Activated gamma-delta T cell (primary cell): ENCODE results near the gene EVI5L.
A peak's percentile ranks its signal among the peaks of the same experiment; 100 is the strongest.
"Not testable (repeated sequence)": the region's sequence is repeated elsewhere in the genome, so short reads cannot be mapped to it uniquely, and the experiment has no call there.

Experiments used
- DNase-seq: peaks from one replicate; lab custom pipeline; 2025; lab: John Stamatoyannopoulos, UW
- total RNA-seq, 2 donors: gene quantifications; one replicate each; lab custom pipeline; 2026; lab: John Stamatoyannopoulos, UW

The EVI5L gene
- 24.2 to 25.9 reads per million in 2 donors for total RNA-seq

DNA sequence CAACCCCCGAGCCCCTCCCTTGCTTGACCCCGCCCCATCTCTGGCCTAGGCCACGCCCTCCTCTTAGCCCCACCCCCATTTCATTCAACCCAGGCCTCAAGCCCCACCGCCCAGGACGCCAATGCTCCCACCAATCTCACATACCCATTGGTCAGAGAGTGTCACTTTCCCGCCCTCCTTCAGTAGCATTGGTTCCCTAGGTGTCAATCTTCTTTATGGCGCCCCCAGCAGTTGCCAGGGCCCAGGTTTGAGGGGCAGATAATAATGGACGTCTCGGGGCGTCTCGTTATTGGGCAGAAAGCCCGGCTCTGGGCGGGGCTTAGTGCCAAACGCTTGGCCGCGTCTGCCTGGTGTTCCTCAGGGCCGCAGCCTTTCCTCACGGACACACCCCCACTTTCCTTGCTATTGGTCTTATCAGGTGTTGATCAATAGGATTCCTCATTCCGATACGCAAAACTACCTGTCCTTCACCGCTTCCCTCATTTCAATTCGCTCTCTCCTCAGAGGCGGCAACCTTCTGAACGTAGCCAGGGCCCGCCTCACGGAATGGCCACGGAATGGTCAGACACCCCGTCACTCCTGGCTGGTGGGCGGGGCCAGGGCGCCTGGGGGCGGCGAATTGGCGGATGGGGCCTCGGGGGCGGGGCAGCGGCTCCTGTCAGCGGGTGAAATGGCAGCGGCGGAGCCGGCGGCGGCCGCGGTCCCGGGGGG lies at the start of gene EVI5L:
Gene EVI5L (plus strand): TSS at position 658 of the 711 bp plus-strand sequence. CDS start 16,325 bp downstream, outside the sequence.
- peak; percentile 98 for DNase-seq

DNA sequence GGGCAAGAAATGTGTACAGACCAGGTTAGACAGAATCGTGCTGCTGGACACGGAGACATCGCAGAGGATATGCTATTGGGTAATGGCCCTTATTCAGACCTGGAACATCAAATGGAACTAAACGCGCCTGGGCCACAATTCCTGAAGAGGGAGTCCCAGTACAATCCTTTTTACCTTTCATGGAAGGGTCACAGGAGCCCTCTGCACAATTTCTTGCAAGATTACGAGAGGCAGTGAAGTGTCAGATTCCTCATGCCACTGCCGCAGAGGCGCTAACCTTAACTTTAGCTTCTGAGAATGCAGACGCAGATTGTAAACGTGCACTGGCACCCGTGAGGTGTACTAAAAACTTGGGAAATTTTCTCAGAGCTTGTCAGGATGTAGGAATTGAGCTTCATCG lies 48.9 kb upstream of the EVI5L start:
- DNase-seq, result no peak

DNA sequence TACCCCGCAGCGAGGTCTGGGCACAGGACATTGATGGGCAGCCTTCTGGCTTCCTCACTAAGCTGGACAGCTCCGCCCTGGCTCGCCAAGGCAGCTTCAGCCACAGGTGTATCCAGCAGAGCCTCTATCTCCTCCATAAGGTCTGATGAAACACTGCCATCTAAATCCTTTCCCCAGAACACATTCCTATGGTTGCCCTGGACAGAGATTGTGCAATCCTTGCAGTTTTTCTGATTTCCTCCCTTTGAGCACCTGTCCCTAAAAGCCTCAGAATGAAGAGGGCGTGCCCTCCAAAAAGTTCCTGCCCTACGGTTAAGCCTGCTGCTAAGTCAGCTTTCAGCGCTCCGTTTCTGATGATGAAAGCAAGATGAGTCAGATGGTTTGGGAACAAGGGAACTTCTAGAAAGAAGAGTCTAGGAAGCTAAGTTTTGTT lies 46.0 kb upstream of the EVI5L start:
- DNase-seq, result no peak

DNA sequence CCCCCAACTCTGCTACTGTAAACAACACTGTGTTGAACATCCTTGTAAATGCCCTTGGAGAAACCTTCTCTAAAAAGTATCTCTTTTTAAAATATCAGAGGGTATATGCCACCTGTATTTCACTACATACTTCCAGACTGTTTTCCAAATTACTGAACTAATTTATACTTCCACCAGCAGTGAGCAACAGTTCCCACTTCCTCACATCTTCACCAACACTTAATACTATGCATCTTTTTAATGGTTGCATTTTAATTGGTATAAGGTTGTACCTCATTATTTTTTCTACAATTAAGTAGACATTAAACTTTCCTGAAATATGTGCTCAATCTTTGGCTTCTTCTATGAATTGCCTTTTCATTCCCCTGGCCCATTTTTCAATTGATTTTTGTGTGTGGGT lies 45.2 kb upstream of the EVI5L start:
- no peak for DNase-seq

DNA sequence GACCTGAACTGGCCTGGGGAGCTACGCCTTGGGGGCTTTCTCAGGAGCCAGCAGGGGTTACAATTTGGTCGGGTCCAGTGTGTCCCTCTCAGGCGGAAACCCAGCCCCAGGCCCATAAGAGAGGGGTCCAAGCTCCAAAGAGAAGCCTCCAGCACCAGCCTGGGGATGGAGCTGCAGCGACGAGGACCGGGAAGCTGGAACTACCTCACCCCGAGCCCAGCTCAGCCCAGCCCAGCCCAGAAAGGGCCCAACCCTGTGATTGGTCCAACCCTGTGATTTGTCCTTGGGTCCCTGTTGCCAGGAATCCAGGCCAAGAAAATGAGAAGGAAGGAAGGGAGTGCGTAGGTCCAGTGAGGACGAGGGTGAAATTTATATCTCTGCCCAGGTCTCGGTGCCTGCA lies 42.9 kb upstream of the EVI5L start:
- no peak for DNase-seq

DNA sequence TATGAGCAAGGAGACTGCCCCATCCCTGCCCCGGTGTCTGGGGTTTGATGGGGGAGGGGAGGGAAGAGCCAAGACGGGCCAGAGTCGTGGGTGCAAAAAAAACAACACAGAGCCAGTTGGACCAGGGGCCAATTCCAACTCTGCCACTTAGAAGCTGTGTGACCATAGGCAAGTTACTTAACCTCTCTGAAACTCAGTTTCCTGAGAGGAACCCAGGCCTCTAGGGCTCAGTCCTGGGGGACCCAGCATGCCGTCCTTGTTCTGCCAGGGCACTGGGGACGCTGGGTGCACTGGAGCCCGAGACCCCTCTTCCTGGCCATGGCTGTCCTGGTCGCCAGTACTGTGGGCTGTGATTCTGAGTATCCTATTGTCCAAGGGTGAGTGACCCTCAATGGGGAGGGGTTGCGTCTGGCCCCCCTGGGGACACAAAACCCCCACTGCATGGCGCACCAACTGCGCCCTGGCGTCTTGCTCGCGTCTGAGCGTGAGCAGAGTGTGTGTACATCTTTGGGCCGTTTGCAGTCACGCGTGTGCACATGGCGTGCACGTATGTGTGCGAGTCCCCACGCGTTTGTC lies 42.3 kb upstream of the EVI5L start:
- DNase-seq, result no peak

DNA sequence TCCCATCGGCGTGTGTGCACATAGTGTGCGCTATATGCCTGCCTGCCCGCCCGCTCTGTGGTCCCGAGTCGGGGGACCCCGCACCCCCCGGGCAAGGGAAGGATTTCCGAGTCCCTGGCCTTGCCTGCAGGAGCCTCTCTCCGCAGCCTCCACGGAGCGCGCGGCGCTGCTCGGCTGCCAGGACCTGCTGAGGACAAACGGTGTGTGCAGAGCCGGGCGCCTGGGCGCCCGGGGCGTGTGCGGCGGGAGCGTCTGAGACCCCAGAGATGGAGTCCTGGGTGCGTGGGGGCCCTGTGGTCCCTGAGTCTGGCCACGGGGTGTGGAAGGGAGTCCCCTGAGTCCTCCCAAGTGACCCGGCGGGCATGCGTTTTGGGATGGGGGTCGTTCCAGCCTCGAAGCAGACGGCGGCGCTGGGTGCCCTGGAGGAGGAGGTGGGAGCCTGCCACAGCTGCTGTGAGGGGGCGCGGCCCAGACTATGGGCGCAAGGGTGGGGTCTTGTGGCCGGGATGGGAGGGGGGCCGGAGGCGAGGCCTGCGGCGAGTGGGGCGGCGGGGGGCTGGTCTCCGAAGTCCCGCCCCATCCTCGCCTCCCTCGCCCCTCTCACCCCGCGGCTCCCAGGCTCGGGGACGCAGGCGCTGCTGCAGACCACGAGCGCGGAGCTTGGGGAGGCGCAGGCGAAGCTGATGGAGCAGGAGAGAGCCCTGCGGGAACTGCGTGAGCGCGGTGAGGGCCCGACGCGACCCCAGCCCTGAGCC lies 41.7 kb upstream of the EVI5L start:
- DNase-seq, result no peak

DNA sequence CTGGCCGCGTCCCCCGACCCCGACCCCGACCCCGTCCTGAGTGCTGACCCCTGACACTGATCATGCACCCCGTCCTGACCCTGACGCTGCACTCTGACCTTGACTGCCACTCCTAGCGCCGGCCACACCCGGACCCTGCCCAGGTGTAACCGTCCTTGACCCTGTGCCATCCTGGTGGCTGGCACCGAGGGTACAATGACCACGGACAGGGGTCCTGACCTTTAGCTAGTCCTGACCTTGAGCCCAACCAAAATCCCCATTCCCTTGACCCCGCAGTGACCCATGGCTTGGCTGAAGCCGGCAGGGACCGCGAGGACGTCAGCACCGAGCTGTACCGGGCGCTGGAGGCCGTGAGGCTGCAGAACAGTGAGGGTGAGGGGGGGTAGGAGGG lies 41.1 kb upstream of the EVI5L start:
- DNase-seq, result no peak

DNA sequence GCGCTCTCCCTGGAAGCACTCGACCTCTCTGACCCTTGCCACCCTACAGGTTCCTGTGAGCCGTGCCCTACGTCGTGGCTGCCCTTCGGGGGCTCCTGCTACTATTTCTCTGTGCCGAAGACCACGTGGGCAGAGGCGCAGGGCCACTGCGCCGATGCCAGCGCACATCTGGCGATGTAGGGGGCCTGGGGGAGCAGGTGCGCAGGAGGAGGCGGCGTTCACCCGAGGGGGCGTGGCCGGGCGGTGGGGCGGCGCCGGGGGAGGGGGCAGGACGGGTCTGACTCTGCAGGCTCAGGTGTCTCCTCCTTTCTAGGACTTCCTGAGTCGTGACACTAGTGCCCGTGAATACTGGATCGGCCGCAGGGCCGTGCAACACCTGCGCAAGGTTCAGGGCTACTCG lies 40.6 kb upstream of the EVI5L start:
- no peak for DNase-seq

DNA sequence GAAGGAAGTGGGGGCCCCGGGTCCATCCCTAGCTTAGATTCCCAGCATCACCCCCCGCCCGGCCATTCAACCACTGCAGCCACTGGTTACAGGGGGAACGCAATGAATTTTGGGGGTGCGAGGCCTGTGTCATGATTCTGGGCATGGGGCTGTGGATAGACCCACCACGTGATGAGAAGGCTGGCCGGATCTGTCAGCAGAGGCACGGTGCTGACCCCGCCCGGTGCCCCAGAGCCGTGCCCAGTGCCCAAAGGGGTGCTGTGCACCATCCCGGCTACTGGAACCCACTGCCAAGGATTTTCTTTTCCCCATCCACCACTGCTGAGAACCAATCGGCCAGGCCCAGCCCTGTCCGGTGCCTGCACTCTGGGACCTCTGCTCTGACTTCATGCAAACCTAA lies 39.6 kb upstream of the EVI5L start:
- no peak for DNase-seq

DNA sequence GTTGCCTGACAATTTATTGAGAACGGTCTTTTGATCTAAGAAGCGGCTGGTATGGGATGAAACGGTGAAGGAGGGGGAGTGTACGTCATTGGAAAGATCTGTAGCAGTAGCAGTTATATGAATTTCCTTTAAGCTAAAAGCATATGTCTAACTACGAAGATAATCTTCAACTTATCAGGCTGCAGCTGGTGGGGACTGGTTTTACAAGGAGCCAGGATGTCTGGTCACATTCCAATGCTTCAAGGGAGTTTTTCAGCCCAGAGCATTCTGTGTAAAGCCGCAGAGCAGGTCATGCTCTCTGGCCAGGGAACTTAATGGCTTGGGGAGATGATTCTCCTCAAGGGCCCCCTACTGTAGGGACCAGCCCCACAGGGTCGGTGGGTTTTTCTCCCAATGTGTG lies 37.7 kb upstream of the EVI5L start:
- DNase-seq, result no peak

DNA sequence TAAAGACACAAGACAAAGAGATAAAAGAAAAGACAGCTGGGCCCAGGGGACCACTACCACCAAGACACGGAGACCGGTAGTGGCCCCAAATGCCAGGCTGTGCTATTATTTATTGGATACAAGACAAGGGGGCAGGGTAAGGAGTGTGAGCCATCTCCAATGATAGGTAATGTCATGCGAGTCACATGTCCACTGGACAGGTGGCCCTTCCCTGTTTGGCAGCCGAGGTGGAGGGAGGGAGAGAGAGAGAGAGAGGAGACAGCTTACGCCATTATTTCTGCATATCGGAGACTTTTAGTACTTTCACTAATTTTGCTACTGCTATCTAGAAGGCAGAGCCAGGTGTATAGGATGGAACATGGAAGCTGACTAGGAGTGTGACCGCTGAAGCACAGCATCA lies 37.3 kb upstream of the EVI5L start:
- DNase-seq, result not testable (repeated sequence)

DNA sequence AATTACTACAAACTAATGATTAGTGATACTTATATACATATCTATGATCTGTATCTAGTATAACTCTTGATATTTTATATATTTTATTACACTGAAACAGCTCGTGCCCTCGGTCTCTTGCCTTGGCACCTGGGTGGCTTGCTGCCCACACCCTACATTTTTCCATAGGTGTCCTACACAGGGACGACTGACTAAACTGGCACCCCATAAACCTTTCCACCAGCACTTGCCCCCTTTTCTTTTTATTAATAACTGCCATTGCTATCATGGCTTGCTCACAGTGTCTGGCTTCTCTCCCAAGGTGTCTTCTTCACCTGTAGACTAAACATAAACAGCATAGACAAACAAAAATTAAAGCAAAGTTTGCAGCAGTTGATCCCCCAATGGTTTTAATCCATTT lies 36.5 kb upstream of the EVI5L start:
- DNase-seq, result no peak

DNA sequence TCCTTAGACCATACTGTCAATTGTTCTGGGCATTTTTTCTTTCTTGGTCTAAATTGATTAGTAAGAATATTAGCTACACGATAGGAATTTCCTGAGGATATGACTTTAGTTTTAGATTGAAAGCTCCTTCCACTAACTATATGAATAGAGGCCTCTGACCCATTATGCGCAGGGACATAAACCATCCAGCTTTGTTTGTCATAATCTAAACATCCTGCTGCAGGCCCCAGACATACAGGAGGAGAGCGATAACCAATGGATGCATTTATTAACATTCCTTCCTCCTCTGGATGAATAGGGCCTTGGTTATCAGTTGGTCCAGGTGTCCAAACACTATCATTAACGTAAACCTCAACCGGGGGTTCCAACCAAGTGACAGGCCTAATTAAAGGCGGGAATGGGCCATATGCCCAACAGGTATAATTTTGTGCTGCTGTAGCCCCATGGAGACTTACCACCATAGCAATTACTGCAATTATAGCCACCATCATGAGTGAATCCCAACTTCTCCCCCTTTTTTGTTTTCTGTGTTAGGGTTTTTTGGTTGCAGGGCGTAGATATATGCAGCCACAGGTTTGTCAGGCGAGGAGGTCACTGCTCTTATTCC lies 34.4 kb upstream of the EVI5L start:
- DNase-seq, result no peak

DNA sequence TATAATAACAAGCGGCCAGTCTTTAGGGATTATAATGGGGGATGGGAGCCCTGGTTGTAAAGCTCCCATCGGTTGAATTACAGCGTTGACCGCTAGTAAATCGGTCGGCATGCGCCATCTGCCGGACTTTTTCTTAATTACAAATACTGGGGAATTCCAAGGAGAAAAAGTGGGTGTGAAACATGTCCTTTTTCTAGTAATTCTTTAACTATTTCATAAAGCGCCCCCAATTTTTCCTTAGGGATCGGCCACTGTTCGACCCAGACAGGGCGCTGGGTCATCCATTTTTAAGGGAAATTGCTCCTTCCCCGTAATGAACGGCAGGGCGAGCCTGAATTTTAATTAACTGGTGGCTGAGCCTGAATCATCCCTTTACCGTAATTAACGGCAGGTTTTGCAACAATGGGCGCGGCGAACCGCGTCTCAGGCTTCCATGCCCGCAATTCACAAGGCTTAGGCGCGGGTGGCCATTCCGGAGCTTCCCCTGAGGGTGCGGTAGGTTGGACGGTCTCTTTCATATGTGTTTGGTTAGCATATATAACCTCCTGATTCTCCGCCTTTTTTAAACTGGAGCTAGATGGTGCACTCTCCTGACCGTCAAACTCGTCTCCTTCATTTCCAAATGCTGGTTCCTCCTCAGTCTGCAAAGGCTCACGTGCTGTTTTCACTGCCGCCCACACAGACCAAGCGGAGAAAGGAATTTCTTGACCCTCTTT lies 30.2 kb upstream of the EVI5L start:
- DNase-seq, result no peak

DNA sequence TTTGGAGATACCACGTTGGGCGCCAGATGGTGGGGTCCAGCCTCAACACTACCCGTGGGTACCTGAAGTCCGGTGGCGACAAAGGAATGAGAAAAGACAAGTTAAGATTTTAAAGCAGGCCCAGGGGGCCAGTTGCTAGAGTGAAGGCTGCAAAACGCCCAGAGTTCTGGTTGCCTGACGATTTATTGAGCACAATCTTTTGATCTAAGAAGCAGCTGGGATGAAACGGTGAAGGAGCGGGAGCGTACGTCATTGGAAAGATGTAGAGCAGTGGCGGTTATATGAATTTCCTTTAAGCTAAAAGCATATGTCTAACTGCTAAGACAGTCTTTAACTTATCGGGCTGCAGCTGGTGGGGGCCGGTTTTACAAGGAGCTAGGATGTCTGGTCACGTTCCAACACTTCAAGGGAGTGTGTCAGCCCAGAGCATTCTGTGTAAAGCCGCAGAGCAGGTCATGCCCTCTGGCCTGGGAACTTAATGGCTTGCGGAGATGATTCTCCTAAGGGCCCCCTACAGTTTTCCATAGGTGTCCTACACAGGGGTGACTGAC lies 28.9 kb upstream of the EVI5L start:
- DNase-seq, result no peak

DNA sequence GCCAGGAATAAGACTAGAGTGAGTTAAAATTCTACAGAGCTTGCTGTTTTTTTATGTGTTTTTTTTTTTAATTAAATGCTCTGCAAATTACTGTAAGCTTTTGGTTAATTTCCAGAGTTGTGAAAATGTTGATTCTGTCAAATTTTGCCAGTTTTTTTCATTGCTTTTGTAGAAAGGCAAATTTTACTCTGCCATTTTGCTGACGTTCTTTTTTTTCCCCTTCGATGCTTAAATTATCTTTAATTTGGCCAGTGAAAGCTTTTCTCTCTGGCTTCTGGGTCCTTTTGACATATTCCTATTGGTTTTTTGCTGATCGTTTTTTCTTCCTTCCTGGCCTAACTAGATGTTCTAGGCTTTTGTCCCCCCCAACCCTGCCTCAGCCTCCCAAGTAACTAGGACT lies 23.8 kb upstream of the EVI5L start:
- no peak for DNase-seq

DNA sequence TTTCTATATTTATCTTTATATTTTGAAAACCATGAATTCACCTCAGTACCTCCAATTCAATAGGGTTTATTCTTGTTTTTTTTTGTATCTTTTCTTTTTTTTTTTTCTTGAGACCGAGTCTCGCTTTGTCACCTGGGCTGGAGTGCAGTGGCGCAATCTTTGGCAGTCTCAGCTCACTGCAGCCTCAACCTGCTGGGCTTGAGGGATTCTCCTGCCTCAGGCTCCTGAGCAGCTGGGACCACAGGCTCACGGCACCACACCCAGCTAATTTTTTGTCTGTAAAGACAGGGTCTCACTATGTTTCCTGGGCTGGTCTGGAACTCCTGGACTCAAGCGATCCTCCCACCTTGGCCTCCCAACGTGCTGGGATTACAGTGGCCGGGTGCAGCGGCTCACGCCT lies 23.1 kb upstream of the EVI5L start:
- DNase-seq, result no peak

DNA sequence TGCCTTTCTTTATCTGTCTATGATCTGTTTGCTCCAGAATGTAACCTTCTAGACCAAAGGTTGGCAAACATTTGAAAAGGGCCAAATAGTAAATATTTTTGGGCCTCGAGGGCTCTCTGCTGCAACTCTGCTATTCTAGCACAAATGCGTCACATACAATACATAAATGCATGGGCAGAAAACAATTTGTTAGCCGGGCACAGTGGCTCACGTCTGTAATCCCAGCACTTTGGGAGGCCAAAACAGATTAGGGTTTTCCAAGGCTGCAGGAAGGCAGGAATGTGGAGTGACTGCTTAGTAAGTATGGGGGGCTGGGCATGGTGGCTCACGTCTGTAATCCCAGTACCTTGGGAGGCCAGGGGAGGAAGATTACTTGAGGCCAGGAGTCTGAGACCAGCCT lies 21.9 kb upstream of the EVI5L start:
- DNase-seq, result no peak

DNA sequence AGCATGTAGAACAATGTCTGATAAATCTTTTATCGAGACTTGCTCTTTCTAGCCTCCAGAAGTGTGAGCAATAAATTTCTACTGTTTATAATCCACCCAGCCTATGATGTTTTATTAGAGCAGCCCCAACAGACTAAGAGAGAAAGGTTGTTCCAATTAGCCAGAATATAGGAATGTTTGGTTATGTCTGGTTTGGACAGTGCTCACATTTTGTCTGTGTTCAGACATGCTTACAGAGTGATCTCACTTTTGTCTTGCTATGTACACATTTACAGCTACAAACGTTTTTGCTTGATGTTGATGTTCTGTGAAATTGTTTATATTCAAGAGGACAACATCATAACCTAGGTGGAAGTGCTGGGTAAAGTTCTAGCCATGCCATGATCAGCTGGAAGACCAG lies 18.0 kb upstream of the EVI5L start:
- DNase-seq, result no peak

DNA sequence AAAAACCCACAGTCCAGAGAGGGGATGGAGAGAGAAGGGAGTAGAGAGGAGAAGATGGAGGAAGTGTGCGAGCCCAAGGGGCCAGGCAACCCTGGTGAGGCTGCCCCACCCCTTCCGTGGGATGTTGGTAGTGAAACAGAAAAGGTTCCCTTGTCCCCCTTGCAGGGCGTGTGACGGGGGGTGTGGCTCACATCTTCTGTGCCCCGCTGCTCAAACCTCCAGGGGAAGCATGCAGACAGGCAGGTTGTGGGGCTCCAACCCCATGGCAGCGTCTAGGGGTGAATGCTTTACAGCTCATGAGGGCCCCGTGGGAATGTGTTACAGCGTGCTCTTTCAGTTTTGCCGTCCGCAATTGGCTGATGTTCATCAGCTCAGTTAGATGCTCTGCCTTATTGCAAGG lies 14.7 kb upstream of the EVI5L start:
- DNase-seq, result no peak

DNA sequence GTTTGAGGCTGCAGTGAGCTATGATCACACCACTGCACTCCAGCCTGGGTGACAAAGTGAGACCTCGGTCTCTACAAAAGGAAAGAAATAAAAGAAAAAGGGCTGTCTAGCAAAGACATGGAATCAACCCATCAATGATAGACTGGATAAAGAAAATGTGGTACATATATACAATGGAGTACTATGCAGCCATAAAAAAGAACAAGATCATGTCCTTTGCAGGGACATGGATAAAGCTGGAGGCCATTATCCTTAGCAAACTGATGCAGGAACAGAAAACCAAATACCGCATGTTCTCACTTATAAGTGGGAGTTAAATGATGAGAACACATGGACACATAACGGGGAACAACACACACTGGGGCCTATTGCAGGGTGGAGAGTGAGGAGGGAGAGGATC lies 14.0 kb upstream of the EVI5L start:
- DNase-seq, result not testable (repeated sequence)
